Measurements from ENCODE around the gene CTU1.

GRCh38 chr19:51142119-51142518, 33.9 kb upstream of the CTU1 start, which contains the start of gene SIGLEC7:
- TF ChIP-seq POLR2A (IDR thresholded peaks at IDR 0.05; ENCODE audit: extremely low read depth, insufficient read length) (no peak), CTCF (IDR thresholded peaks at IDR 0.05; ENCODE audit: low read depth, low read length) (no peak), MYC (IDR thresholded peaks at IDR 0.05; ENCODE audit: low read depth, low read length) (no peak), MAX (IDR thresholded peaks at IDR 0.05; ENCODE audit: low read depth, low read length) (no peak)
